Fibroblast of lung (primary cell): Measurements from ENCODE around the gene SEMA4B. TPM values are rescaled to one million over a fixed set of nuclear protein-coding genes. Genes with fewer than 3 reads are reported as not detected.
A peak's percentile ranks its signal among the peaks of the same experiment; 100 is the strongest.

Experiments
- DNase-seq, 2 donors: peaks; one replicate each; pipeline versions ENCODE4 v3.0.0 to v3.0.0-alpha.2; 2010; ENCODE audit warnings: low read depth in 2 of 2
- H2AFZ ChIP-seq: 2 replicates; pipeline ENCODE4 v1.5.1; 2012; ENCODE audit warnings: low read length, control low read depth, inconsistent platforms
- H3K27ac ChIP-seq: 2 replicates; pipeline ENCODE4 v1.5.1; 2011; ENCODE audit warnings: low read length, control low read depth; ENCODE audit not compliant: insufficient read depth
- H3K27me3 ChIP-seq: 2 replicates; pipeline ENCODE4 v1.5.1; 2011; ENCODE audit warnings: mild to moderate bottlenecking, low read length; ENCODE audit not compliant: control insufficient read depth, insufficient read depth
- H3K36me3 ChIP-seq: 2 replicates; pipeline ENCODE4 v1.5.1; 2011; ENCODE audit warnings: low read length; ENCODE audit not compliant: control insufficient read depth, insufficient read depth
- H3K4me1 ChIP-seq: 2 replicates; pipeline ENCODE4 v1.5.1; 2011; ENCODE audit warnings: low read length; ENCODE audit not compliant: control insufficient read depth, insufficient read depth; ENCODE audit errors: extremely low read depth
- H3K4me2 ChIP-seq: 2 replicates; pipeline ENCODE4 v1.5.1; 2011; ENCODE audit warnings: low read length, control low read depth; ENCODE audit not compliant: insufficient read depth; ENCODE audit errors: extremely low read depth
- H3K4me3 ChIP-seq, 4 experiments: fragments of 200-600 bp in 1 of 4; sonication (generic) in 1 of 4; replicated peaks in 1 of 4; 2 replicates each; pipeline ENCODE4 v1.5.1; 2011 to 2016; ENCODE audit warnings: low read length in 4 of 4, low read depth in 3 of 4, mild to moderate bottlenecking in 3 of 4, control low read depth in 2 of 4, inconsistent platforms in 1 of 4, mixed read lengths in 1 of 4; ENCODE audit not compliant: insufficient read depth in 1 of 4; ENCODE audit errors: control extremely low read depth in 1 of 4
- H3K79me2 ChIP-seq: 2 replicates; pipeline ENCODE4 v1.5.1; 2012; ENCODE audit warnings: mild to moderate bottlenecking, low read length, inconsistent platforms; ENCODE audit not compliant: control insufficient read depth, insufficient read depth
- H3K9ac ChIP-seq: 2 replicates; pipeline ENCODE4 v1.5.1; 2011; ENCODE audit warnings: mild to moderate bottlenecking, low read length, control low read depth; ENCODE audit not compliant: insufficient read depth
- H3K9me3 ChIP-seq: 2 replicates; pipeline ENCODE4 v1.5.1; 2012; ENCODE audit warnings: low read depth, low read length; ENCODE audit not compliant: control insufficient read depth, insufficient read depth
- H4K20me1 ChIP-seq: 2 replicates; pipeline ENCODE4 v1.5.1; 2011; ENCODE audit warnings: low read length; ENCODE audit not compliant: control insufficient read depth, insufficient read depth; ENCODE audit errors: extremely low read depth
- CTCF ChIP-seq, 2 donors: IDR thresholded peaks in 1 of 2; conservative IDR thresholded peaks in 1 of 2; 1 replicate in 1 of 2; 2 replicates in 1 of 2; pipeline ENCODE4 v1.5.1; 2011 to 2012; ENCODE audit warnings: low read length in 2 of 2, control low read depth in 1 of 2, inconsistent platforms in 1 of 2, low read depth in 1 of 2, mild to moderate bottlenecking in 1 of 2
- EZH2 ChIP-seq: IDR thresholded peaks from 2 replicates; pipeline ENCODE4 v1.5.1; 2012; ENCODE audit warnings: low read length, control low read depth, mild to moderate bottlenecking; ENCODE audit errors: missing control alignments
- polyA plus RNA-seq, 2 donors: library from polyadenylated mRNA; depleted of rRNA in 1 of 2; stranded (reverse) in 1 of 2; unstranded in 1 of 2; fragments of >200 nt; gene quantifications; 2 replicates each; pipeline ENCODE4 v1.2.1, GENCODE V29; 2011 to 2012; ENCODE audit warnings: missing spikeins in 1 of 2
- total RNA-seq: library from RNA; depleted of rRNA; stranded (reverse); fragments of >200 nt; gene quantifications from 2 replicates; pipeline ENCODE4 v1.2.1, GENCODE V29; 2014

SEMA4B gene
- total and polyA plus RNA-seq, 2 donors (not counting 1 experiment from before 2014, with no cell fraction given) = 12.8 to 30.4 TPM

GRCh38 chr15:90217671-90218394 is 16.7 kb downstream of the SEMA4B start:
- H3K27ac ChIP-seq = no peak overlapping the region
- no peak for DNase-seq

GRCh38 chr15:90219421-90220141 is 18.5 kb downstream of the SEMA4B start:
- H3K27me3 ChIP-seq = no peaks in the 10 kb centered on the region
- H3K4me2 ChIP-seq = no peak overlapping the region
- H3K9ac ChIP-seq = no peak overlapping the region
- no peaks in the 10 kb centered on the region for H3K36me3 ChIP-seq
- no peaks in the 10 kb centered on the region for H3K79me2 ChIP-seq
- H3K27ac ChIP-seq = no peak overlapping the region
- no peak overlapping the region for H3K4me3 ChIP-seq
- no peaks in the 10 kb centered on the region for H4K20me1 ChIP-seq
- H3K9me3 ChIP-seq = no peaks in the 10 kb centered on the region
- TF ChIP-seq EZH2 = no peak
- peak; percentile 55 to 60 for TF ChIP-seq CTCF (conservative IDR thresholded peaks at IDR 0.05 in 1 of 2, IDR thresholded peaks at IDR 0.05 in 1 of 2; ENCODE audit: low read depth in 1 of 2, low read length in 2 of 2)
- no peak overlapping the region for H2AFZ ChIP-seq
- H3K4me1 ChIP-seq = peaks cover 3% of the 10 kb centered on the region
- DNase-seq = no peak

More at GRCh38 chr15:90217671-90218394, 16.7 kb downstream of the SEMA4B start:
- Histone ChIP-seq H3K79me2 (no peaks in the 10 kb centered on the region), H3K9me3 (no peaks in the 10 kb centered on the region), H3K9ac (no peak overlapping the region), H3K4me1 (peaks cover 3% of the 10 kb centered on the region), H3K4me2 (no peak overlapping the region), H4K20me1 (no peaks in the 10 kb centered on the region), H2AFZ (no peak overlapping the region), H3K27me3 (no peaks in the 10 kb centered on the region), H3K4me3 (no peak overlapping the region), H3K36me3 (no peaks in the 10 kb centered on the region)
- no peak for TF ChIP-seq CTCF (conservative IDR thresholded peaks at IDR 0.05 in 1 of 2, IDR thresholded peaks at IDR 0.05 in 1 of 2; ENCODE audit: low read depth in 1 of 2, low read length in 2 of 2)
- TF ChIP-seq EZH2 = no peak

- no peak overlapping the region for H3K4me2 ChIP-seq
- no peaks in the 10 kb centered on the region for H4K20me1 ChIP-seq
- H3K9me3 ChIP-seq = no peaks in the 10 kb centered on the region
- TF ChIP-seq CTCF (conservative IDR thresholded peaks at IDR 0.05 in 1 of 2, IDR thresholded peaks at IDR 0.05 in 1 of 2; ENCODE audit: low read depth in 1 of 2, low read length in 2 of 2) (peak; percentile 93 to 95), EZH2 (no peak)
- H3K27me3 ChIP-seq = no peaks in the 10 kb centered on the region
- H3K4me3 ChIP-seq = no peak overlapping the region
- H3K79me2 ChIP-seq = no peaks in the 10 kb centered on the region
- no peak overlapping the region for H2AFZ ChIP-seq
- no peak overlapping the region for H3K9ac ChIP-seq
- H3K27ac ChIP-seq = no peak overlapping the region
- peak; percentile 77 to 92 for DNase-seq
- H3K4me1 ChIP-seq = peaks cover 3% of the 10 kb centered on the region
- H3K36me3 ChIP-seq = no peaks in the 10 kb centered on the region
Measured at GRCh38 chr15:90221246-90221900, 20.2 kb downstream of the SEMA4B start.
